Natural killer cell (primary cell): ENCODE measurements around the gene TSTD1. TPM values are rescaled to one million over a fixed set of nuclear protein-coding genes. Genes with fewer than 3 reads are reported as not detected.

Experiments used
- ATAC-seq, 3 donors: fragments of 150-1000 bp in 2 of 3; fragments of 200-7000 bp in 1 of 3; cut with Tn5 transposase; 1 replicate in 1 of 3; 2 replicates in 2 of 3; pipeline ENCODE4 v1.10.0; 2021; ENCODE audit warnings: mild to moderate bottlenecking in 2 of 3, moderate library complexity in 2 of 3
- DNase-seq, 2 donors: peaks; one replicate each; pipeline versions ENCODE4 v3.0.0 to v3.0.0-alpha.2; 2013 to 2021; ENCODE audit warnings: mixed read lengths in 1 of 2
- H3K27ac ChIP-seq: one replicate; pipeline ENCODE4 v1.5.1; 2013; ENCODE audit warnings: mild to moderate bottlenecking, low read length
- H3K27me3 ChIP-seq: one replicate; pipeline ENCODE4 v1.6.1; 2013; ENCODE audit warnings: low read length; ENCODE audit not compliant: control insufficient read depth, insufficient read depth
- H3K36me3 ChIP-seq: one replicate; pipeline ENCODE4 v1.6.1; 2013; ENCODE audit warnings: low read length; ENCODE audit not compliant: control insufficient read depth, insufficient read depth
- H3K4me1 ChIP-seq: one replicate; pipeline ENCODE4 v1.6.1; 2013; ENCODE audit warnings: low read length; ENCODE audit not compliant: control insufficient read depth, insufficient read depth
- H3K4me3 ChIP-seq: one replicate; pipeline ENCODE4 v1.5.1; 2013; ENCODE audit warnings: low read length
- H3K9me3 ChIP-seq: one replicate; pipeline ENCODE4 v1.6.1; 2013; ENCODE audit warnings: low read length; ENCODE audit not compliant: control insufficient read depth, insufficient read depth
- H3K27ac Mint-ChIP-seq, 2 donors: one replicate each; pipeline ENCODE4 v1.8.0; 2022; ENCODE audit warnings: mild to moderate bottlenecking in 2 of 2, mixed read lengths in 2 of 2, moderate library complexity in 1 of 2
- H3K27me3 Mint-ChIP-seq, 2 donors: one replicate each; pipeline ENCODE4 v1.8.0; 2022; ENCODE audit warnings: low read depth in 2 of 2, mixed read lengths in 2 of 2
- H3K36me3 Mint-ChIP-seq: one replicate; pipeline ENCODE4 v1.8.0; 2022; ENCODE audit warnings: mixed read lengths
- H3K4me1 Mint-ChIP-seq, 2 donors: one replicate each; pipeline ENCODE4 v1.8.0; 2022; ENCODE audit warnings: mixed read lengths in 2 of 2
- H3K4me3 Mint-ChIP-seq: one replicate; pipeline ENCODE4 v1.8.0; 2022; ENCODE audit warnings: mild to moderate bottlenecking, moderate library complexity, mixed read lengths
- H3K9me3 Mint-ChIP-seq, 2 donors: one replicate each; pipeline ENCODE4 v1.8.0; 2022; ENCODE audit warnings: mixed read lengths in 2 of 2
- WGBS: methylation state at CpG from one replicate; pipeline ENCODE4 v1.1.7; 2013; ENCODE audit warnings: missing lambda C conversion rate; ENCODE audit not compliant: insufficient coverage; 5-methylcytosine and 5-hydroxymethylcytosine counted together
- intact Hi-C: fragments of 100-400 bp; cut with micrococcal nuclease; formaldehyde crosslinking; loops from one replicate; pipeline ENCODE4 v1.14.2; 2022
- total RNA-seq, 4 donors: library from RNA; stranded (reverse); fragments of 120-200 nt in 1 of 4; gene quantifications; one replicate each; pipeline versions ENCODE4 v1.2.3 to v1.2.4, GENCODE V29; 2013 to 2022
- TF ChIP-seq, protein P1 (sequence below): fragments of 200-600 bp; IDR thresholded peaks from one replicate; pipeline ENCODE4 v1.8.0; 2022; ENCODE audit warnings: antibody characterized with exemption

Gene TSTD1
- total RNA-seq, 3 donors from 2014 or later (not counting 1 experiment from before 2014, with no cell fraction given), result 31.8 to 36.3 (median 34.3) TPM

DNA sequence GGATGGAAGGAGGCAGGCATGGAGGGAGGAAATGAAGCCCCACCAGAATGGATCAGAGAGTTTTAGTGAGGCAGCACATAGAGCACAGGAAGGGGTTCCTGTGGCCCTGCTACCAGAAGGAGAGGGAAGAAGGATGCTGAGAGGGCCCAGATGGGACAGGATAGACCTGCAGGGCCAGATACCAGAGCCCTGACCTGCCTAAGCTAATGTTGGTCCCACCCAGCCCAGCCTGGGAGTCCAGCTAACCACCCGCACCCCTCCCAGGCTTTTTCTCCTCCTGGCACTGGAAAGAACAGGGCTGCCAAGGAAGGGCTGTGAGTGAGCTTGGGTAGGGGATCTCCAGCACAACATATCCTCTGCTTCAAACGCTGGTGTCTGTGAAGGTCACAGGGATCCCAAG lies 43.7 kb upstream of the TSTD1 start:
- Histone ChIP-seq H3K4me1 (peaks cover 6% of the 10 kb centered on the region), H3K27me3 (no peaks in the 10 kb centered on the region), H3K27ac (no peak overlapping the region), H3K4me3 (no peak overlapping the region), H3K9me3 (no peaks in the 10 kb centered on the region), H3K36me3 (no peaks in the 10 kb centered on the region)
- Mint-ChIP-seq H3K9me3 (no peaks in the 10 kb centered on the region), H3K27ac (no peak overlapping the region), H3K27me3 (peaks cover 0 to 2% of the 10 kb centered on the region in 2 donors), H3K36me3 (no peaks in the 10 kb centered on the region), H3K4me3 (no peak overlapping the region), H3K4me1 (no peaks in the 10 kb centered on the region)
- TF ChIP-seq, protein P1, sequence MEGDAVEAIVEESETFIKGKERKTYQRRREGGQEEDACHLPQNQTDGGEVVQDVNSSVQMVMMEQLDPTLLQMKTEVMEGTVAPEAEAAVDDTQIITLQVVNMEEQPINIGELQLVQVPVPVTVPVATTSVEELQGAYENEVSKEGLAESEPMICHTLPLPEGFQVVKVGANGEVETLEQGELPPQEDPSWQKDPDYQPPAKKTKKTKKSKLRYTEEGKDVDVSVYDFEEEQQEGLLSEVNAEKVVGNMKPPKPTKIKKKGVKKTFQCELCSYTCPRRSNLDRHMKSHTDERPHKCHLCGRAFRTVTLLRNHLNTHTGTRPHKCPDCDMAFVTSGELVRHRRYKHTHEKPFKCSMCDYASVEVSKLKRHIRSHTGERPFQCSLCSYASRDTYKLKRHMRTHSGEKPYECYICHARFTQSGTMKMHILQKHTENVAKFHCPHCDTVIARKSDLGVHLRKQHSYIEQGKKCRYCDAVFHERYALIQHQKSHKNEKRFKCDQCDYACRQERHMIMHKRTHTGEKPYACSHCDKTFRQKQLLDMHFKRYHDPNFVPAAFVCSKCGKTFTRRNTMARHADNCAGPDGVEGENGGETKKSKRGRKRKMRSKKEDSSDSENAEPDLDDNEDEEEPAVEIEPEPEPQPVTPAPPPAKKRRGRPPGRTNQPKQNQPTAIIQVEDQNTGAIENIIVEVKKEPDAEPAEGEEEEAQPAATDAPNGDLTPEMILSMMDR, result no peak
- 77% methylated on average over 2 of the region's 2 CpGs for WGBS
- no peak for DNase-seq
- intact Hi-C loops, result no loop called here
- no peak for ATAC-seq

DNA sequence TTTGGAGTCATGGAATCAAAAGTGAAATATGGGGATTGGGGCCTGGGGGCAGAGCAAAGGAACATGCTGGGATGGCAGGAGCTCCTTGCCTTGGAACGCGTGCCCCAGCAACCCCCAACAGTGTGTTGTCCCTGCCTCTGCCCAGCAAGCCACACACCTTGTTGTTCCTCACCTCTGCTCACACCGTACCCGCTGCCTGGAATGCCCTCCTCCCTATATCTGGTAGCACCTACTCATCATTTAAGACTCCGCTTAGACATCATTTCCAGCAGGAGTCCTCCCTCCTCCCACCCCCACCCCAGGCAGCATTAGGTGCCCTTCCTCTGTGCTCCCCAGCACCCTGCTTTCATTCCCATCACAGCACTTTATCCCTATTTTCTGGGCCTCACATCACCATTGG lies 42.8 kb upstream of the TSTD1 start:
- intact Hi-C loops, result no loop called here
- Mint-ChIP-seq H3K9me3 (no peaks in the 10 kb centered on the region), H3K27ac (no peak overlapping the region), H3K36me3 (no peaks in the 10 kb centered on the region), H3K27me3 (peaks cover 0 to 2% of the 10 kb centered on the region in 2 donors), H3K4me3 (no peak overlapping the region), H3K4me1 (no peaks in the 10 kb centered on the region)
- no peaks in the 10 kb centered on the region for H3K27me3 ChIP-seq
- no peaks in the 10 kb centered on the region for H3K36me3 ChIP-seq
- 76% methylated on average over 5 of the region's 5 CpGs for WGBS
- TF ChIP-seq, protein P1, result no peak
- no peak overlapping the region for H3K27ac ChIP-seq
- H3K4me3 ChIP-seq, result no peak overlapping the region
- H3K4me1 ChIP-seq, result peaks cover 6% of the 10 kb centered on the region
- H3K9me3 ChIP-seq, result no peaks in the 10 kb centered on the region
- DNase-seq, result no peak
- no peak for ATAC-seq

DNA sequence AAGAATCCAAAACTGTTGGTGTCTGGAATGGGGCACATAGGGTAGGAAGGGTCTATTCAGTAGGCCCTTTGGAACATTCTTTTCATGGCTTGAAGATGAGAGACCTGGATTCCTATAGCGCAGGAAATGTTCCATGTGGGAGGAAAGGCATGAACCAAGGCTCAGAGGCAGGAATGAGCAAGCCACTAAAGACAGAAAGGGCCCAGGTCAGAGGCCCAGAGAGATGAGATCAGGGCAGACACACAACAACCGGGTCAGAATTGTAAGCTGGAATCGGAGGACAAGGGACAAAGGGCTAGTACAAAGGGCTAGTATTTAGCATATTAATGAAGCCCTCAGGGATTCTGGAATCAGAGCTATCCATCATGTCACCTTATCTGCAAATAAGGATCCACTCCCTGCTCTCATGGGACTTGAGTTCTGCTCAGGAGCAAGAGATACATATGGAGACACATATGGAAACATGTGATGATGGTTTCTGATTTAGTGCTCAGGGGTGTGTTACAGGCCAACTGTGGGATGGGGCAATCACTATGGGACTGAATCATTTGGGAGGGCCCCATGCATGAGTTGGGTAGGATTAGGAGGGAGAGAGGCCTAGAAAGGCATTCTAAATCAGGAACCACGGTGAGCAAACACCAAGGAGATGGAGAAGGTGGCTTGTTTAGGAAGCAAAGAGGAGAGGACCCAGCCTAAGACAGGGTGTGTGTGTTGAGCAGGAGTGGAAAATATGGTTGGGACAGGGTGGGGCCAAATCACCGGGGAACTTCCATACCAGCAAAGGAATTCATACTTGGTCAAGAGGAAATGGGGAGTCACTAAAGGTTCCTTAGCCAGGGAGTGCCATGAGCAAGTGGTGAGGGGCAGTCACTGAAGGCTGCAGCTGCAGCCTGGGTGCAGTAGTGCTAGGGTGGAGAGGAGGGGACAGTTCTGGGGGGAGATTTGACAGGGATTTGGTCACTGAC lies 42.0 kb upstream of the TSTD1 start:
- 96% methylated on average over 5 of the region's 5 CpGs for WGBS
- H3K36me3 Mint-ChIP-seq, result no peaks in the 10 kb centered on the region
- no peaks in the 10 kb centered on the region for H3K9me3 ChIP-seq
- H3K27ac ChIP-seq, result no peak overlapping the region
- intact Hi-C loops, result no loop called here
- no peaks in the 10 kb centered on the region for H3K9me3 Mint-ChIP-seq
- H3K4me1 ChIP-seq, result peaks cover 6% of the 10 kb centered on the region
- ATAC-seq (no peak), DNase-seq (no peak)
- no peak overlapping the region for H3K27ac Mint-ChIP-seq
- no peaks in the 10 kb centered on the region for H3K4me1 Mint-ChIP-seq
- no peaks in the 10 kb centered on the region for H3K27me3 ChIP-seq
- H3K36me3 ChIP-seq, result no peaks in the 10 kb centered on the region
- no peak overlapping the region for H3K4me3 Mint-ChIP-seq
- TF ChIP-seq, protein P1, result no peak
- H3K4me3 ChIP-seq, result no peak overlapping the region
- peaks cover 0 to 2% of the 10 kb centered on the region in 2 donors for H3K27me3 Mint-ChIP-seq
